CD14-positive monocyte (primary cell): Measurements from ENCODE around the gene KCNAB1. TPM values are rescaled to one million over a fixed set of nuclear protein-coding genes. Genes with fewer than 3 reads are reported as not detected.

ENCODE experiments used
- DNase-seq, 3 donors: peaks; one replicate each; pipeline ENCODE4 v3.0.0-alpha.2; 2011 to 2022
- H2AFZ ChIP-seq: 2 replicates; pipeline ENCODE4 v1.6.0; 2012; ENCODE audit warnings: mild to moderate bottlenecking, low read depth, low read length, inconsistent platforms; ENCODE audit not compliant: insufficient read depth, poor library complexity, severe bottlenecking
- H3K27ac ChIP-seq, 2 donors: 1 replicate in 1 of 2; 2 replicates in 1 of 2; pipeline ENCODE4 v1.5.1; 2012 to 2013; ENCODE audit warnings: low read length in 2 of 2, control low read depth in 1 of 2, inconsistent platforms in 1 of 2, low read depth in 1 of 2, mild to moderate bottlenecking in 1 of 2
- H3K27me3 ChIP-seq, 2 donors: one replicate each; pipeline versions ENCODE4 v1.6.0 to v1.6.1; 2011 to 2013; ENCODE audit warnings: low read length in 2 of 2; ENCODE audit not compliant: control insufficient read depth in 2 of 2, insufficient read depth in 2 of 2
- H3K36me3 ChIP-seq, 2 donors: replicated peaks in 1 of 2; 1 replicate in 1 of 2; 2 replicates in 1 of 2; pipeline versions ENCODE4 v1.5.1 to v1.6.1; 2012 to 2013; ENCODE audit warnings: low read length in 2 of 2, control low read depth in 1 of 2, inconsistent platforms in 1 of 2, mild to moderate bottlenecking in 1 of 2; ENCODE audit not compliant: insufficient read depth in 2 of 2, control insufficient read depth in 1 of 2
- H3K4me1 ChIP-seq, 2 donors: 1 replicate in 1 of 2; 2 replicates in 1 of 2; pipeline versions ENCODE4 v1.5.1 to v1.6.1; 2012 to 2013; ENCODE audit warnings: low read length in 2 of 2, control low read depth in 1 of 2, inconsistent platforms in 1 of 2, mild to moderate bottlenecking in 1 of 2, moderate library complexity in 1 of 2; ENCODE audit not compliant: insufficient read depth in 2 of 2, control insufficient read depth in 1 of 2
- H3K4me2 ChIP-seq: replicated peaks from 2 replicates; pipeline ENCODE3; 2012; ENCODE audit warnings: low read length, moderate library complexity, mild to moderate bottlenecking; ENCODE audit not compliant: poor library complexity, severe bottlenecking; ENCODE audit errors: extremely low read depth
- H3K4me3 ChIP-seq, 3 experiments: fragments of 200-600 bp in 1 of 3; sonication (generic) in 1 of 3; replicated peaks in 1 of 3; 1 replicate in 2 of 3; 2 replicates in 1 of 3; pipeline ENCODE4 v1.5.1; 2011 to 2013; ENCODE audit warnings: low read length in 3 of 3, mild to moderate bottlenecking in 3 of 3, control low read depth in 2 of 3, low read depth in 2 of 3, inconsistent platforms in 1 of 3, moderate library complexity in 1 of 3
- H3K79me2 ChIP-seq: 2 replicates; pipeline ENCODE4 v1.6.0; 2012; ENCODE audit warnings: mild to moderate bottlenecking, control low read depth, inconsistent platforms, low read length, moderate library complexity; ENCODE audit not compliant: insufficient read depth
- H3K9ac ChIP-seq: 2 replicates; pipeline ENCODE4 v1.6.0; 2017; ENCODE audit warnings: low read length, mild to moderate bottlenecking; ENCODE audit not compliant: insufficient read depth, poor library complexity, severe bottlenecking
- H3K9me3 ChIP-seq, 2 donors: replicated peaks in 1 of 2; 1 replicate in 1 of 2; 2 replicates in 1 of 2; pipeline versions ENCODE4 v1.5.1 to v1.6.1; 2012 to 2013; ENCODE audit warnings: low read length in 2 of 2, control low read depth in 1 of 2; ENCODE audit not compliant: control insufficient read depth in 1 of 2, insufficient read depth in 1 of 2
- H4K20me1 ChIP-seq: 2 replicates; pipeline ENCODE4 v1.6.0; 2012; ENCODE audit warnings: mild to moderate bottlenecking, low read length, control low read depth, moderate library complexity; ENCODE audit not compliant: insufficient read depth
- H3K27ac Mint-ChIP-seq, 7 donors: one replicate each; pipeline ENCODE4 v1.8.0; 2020; ENCODE audit warnings: mild to moderate bottlenecking in 7 of 7, mixed read lengths in 7 of 7, moderate library complexity in 6 of 7, inconsistent platforms in 2 of 7
- H3K27me3 Mint-ChIP-seq, 3 donors: one replicate each; pipeline ENCODE4 v1.8.0; 2021 to 2022; ENCODE audit warnings: low read depth in 3 of 3, mild to moderate bottlenecking in 3 of 3, mixed read lengths in 3 of 3, moderate library complexity in 3 of 3, inconsistent platforms in 1 of 3
- H3K36me3 Mint-ChIP-seq, 2 donors: one replicate each; pipeline ENCODE4 v1.8.0; 2020; ENCODE audit warnings: mixed read lengths in 2 of 2, inconsistent platforms in 1 of 2, mild to moderate bottlenecking in 1 of 2
- H3K4me1 Mint-ChIP-seq: one replicate; pipeline ENCODE4 v1.8.0; 2020; ENCODE audit warnings: mild to moderate bottlenecking, mixed read lengths
- H3K4me3 Mint-ChIP-seq, 2 donors: one replicate each; pipeline ENCODE4 v1.8.0; 2020; ENCODE audit warnings: mild to moderate bottlenecking in 2 of 2, mixed read lengths in 2 of 2, moderate library complexity in 1 of 2
- H3K9me3 Mint-ChIP-seq, 7 donors: one replicate each; pipeline ENCODE4 v1.8.0; 2020 to 2022; ENCODE audit warnings: mixed read lengths in 7 of 7, mild to moderate bottlenecking in 6 of 7, moderate library complexity in 6 of 7, inconsistent platforms in 2 of 7
- WGBS: methylation state at CpG from one replicate; pipeline ENCODE4 v1.1.5; 2013; ENCODE audit warnings: missing lambda C conversion rate; ENCODE audit not compliant: insufficient coverage; 5-methylcytosine and 5-hydroxymethylcytosine counted together
- intact Hi-C, 2 donors: fragments of 100-400 bp; cut with micrococcal nuclease; formaldehyde crosslinking; loops; one replicate each; pipeline versions ENCODE4 v1.15.0 to v1.15.1; 2023
- polyA plus RNA-seq, 3 donors: library from polyadenylated mRNA; depleted of rRNA in 1 of 3; unstranded in 2 of 3; stranded (reverse) in 1 of 3; fragments of 300-500 nt in 2 of 3; fragments of >200 nt in 1 of 3; fragmentation: Illumina TruSeq in 2 of 3; gene quantifications; 1 replicate in 2 of 3; 2 replicates in 1 of 3; pipeline ENCODE4 v1.2.3, GENCODE V29; 2012 to 2021
- TF ChIP-seq, protein P1 (sequence below): fragments of 200-600 bp; IDR thresholded peaks from one replicate; pipeline ENCODE4 v1.8.0; 2022; ENCODE audit warnings: antibody characterized with exemption, mild to moderate bottlenecking

KCNAB1 gene
- polyA plus RNA-seq, 3 donors = 0.08 to 0.14 TPM; not detected in 1

DNA sequence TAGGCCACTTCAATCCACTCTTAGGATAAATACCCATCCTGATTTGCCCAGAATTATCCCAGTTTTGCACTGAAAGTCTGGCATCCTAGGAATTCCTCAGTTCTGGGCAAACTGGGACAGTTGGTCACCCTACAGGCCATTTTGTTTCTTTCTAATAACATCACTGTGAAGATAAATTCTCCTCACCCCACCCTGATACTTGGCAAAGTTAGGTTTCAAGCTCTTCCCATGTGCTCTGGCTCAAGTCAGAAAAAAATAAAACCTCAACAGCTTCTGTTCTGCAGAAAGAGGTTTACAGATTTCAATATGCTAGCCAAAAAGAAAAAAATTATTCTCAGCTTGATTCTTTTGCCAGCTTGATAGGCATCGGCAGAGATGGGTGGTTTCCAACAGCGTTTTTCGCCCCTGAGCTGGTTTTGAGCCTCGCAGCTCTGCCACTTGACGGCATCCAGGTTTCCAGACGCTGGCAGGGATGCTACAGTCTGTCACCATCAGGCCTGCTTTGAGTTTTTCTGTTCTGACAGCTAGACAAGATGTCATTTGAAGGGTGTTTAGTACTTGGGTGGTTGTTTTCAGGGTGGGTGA is 263.2 kb downstream of the KCNAB1 start:
- H4K20me1 ChIP-seq = no peaks in the 10 kb centered on the region
- H3K27ac ChIP-seq = no peak overlapping the region
- H3K4me3 ChIP-seq = no peak overlapping the region
- H3K27ac Mint-ChIP-seq = no peak overlapping the region
- H3K4me1 ChIP-seq = no peaks in the 10 kb centered on the region
- H3K4me1 Mint-ChIP-seq = no peaks in the 10 kb centered on the region
- no peaks in the 10 kb centered on the region for H3K79me2 ChIP-seq
- H3K9me3 ChIP-seq = no peaks in the 10 kb centered on the region
- no peak overlapping the region for H3K4me3 Mint-ChIP-seq
- H3K4me2 ChIP-seq = no peak overlapping the region
- no peak overlapping the region for H3K9ac ChIP-seq
- H2AFZ ChIP-seq = no peak overlapping the region
- H3K27me3 Mint-ChIP-seq = peaks cover 0 to 6% (median 3%) of the 10 kb centered on the region in 3 donors
- H3K36me3 Mint-ChIP-seq = no peaks in the 10 kb centered on the region
- no peaks in the 10 kb centered on the region for H3K27me3 ChIP-seq
- DNase-seq = no peak
- no peaks in the 10 kb centered on the region for H3K9me3 Mint-ChIP-seq
- H3K36me3 ChIP-seq = no peaks in the 10 kb centered on the region
- TF ChIP-seq, protein P1, sequence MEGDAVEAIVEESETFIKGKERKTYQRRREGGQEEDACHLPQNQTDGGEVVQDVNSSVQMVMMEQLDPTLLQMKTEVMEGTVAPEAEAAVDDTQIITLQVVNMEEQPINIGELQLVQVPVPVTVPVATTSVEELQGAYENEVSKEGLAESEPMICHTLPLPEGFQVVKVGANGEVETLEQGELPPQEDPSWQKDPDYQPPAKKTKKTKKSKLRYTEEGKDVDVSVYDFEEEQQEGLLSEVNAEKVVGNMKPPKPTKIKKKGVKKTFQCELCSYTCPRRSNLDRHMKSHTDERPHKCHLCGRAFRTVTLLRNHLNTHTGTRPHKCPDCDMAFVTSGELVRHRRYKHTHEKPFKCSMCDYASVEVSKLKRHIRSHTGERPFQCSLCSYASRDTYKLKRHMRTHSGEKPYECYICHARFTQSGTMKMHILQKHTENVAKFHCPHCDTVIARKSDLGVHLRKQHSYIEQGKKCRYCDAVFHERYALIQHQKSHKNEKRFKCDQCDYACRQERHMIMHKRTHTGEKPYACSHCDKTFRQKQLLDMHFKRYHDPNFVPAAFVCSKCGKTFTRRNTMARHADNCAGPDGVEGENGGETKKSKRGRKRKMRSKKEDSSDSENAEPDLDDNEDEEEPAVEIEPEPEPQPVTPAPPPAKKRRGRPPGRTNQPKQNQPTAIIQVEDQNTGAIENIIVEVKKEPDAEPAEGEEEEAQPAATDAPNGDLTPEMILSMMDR = no peak
- WGBS = 98% methylated on average over 6 of the region's 6 CpGs
- intact Hi-C loops = loop anchor here in 1 of 2 donors (2.0 kb wide), 1 partner anchor 233 kb away; no protein-coding TSS in a partner anchor

DNA sequence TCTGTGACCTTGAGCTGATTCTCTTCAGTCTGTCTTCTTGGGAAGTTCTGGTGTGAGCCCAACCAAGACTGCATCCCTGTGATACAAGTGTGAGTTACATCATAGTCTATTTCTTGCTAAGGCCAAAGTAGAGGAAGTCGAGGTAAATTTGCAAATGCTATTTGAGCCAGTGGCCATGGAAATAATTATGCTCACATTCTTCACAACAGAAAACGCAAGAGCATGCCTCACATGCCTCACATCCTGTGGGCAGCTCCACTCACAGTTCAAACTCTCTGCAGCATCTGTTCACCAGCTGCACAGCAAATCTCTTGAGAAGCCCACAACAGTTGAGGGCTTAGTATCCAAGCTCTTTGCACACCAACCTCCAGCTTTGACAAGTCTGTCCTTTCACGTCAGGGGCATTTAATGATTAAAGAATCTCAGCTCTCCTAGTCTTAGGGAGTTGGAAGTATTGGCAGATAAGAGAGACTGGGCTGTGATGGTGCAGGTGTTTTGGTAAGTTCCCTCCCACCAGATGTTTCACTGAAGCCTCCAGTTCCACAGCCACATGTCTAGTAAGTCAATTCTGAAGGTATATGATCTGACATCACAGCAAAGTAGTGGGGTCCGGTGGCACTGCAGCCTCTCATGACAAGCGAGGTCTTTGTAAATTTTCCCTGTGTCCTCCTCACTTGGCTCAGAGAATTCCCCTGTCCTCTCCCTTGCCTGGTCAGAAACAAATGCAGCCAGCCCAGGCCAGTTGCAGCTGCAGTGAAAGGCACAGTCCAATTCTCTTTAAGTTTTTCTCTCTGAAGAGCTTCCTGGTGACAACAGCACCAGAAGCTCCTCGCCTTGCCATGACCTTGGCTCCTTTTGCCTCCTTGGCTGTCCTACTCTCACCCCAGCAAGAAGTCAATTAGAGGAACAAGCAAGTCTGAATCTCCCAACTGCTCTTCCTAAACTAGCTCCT is 268.4 kb downstream of the KCNAB1 start:
- Histone ChIP-seq H3K79me2 (no peaks in the 10 kb centered on the region), H4K20me1 (no peaks in the 10 kb centered on the region), H3K36me3 (no peaks in the 10 kb centered on the region), H3K4me1 (no peaks in the 10 kb centered on the region), H3K9me3 (no peaks in the 10 kb centered on the region), H3K4me3 (no peak overlapping the region), H3K27ac (no peak overlapping the region), H2AFZ (no peak overlapping the region), H3K27me3 (no peaks in the 10 kb centered on the region), H3K4me2 (no peak overlapping the region), H3K9ac (no peak overlapping the region)
- DNase-seq = no peak
- Mint-ChIP-seq H3K27me3 (peaks cover 1 to 3% (median 3%) of the 10 kb centered on the region in 3 donors), H3K4me3 (no peak overlapping the region), H3K4me1 (peaks cover 2% of the 10 kb centered on the region), H3K27ac (no peak overlapping the region), H3K36me3 (no peaks in the 10 kb centered on the region), H3K9me3 (peaks cover 0 to 3% (median 0%) of the 10 kb centered on the region in 7 donors)
- 70% methylated on average over 5 of the region's 6 CpGs for WGBS
- TF ChIP-seq, protein P1 = no peak
- intact Hi-C loops = no loop called here
